Lower leg skin (tissue), 3 donors: ENCODE results near the gene GIMD1.

ENCODE experiments used
- POLR2A ChIP-seq, 2 donors: fragments of 450-650 bp; IDR thresholded peaks; one replicate each; pipeline ENCODE4 v1.6.1; 2016 to 2017; ENCODE audit warnings: antibody characterized with exemption in 2 of 2, mild to moderate bottlenecking in 1 of 2, moderate library complexity in 1 of 2
- TF ChIP-seq, protein P1 (sequence below), 3 donors: fragments of 450-650 bp; IDR thresholded peaks; one replicate each; pipeline ENCODE4 v1.5.1; 2016; ENCODE audit warnings: antibody characterized with exemption in 3 of 3, mild to moderate bottlenecking in 3 of 3, moderate library complexity in 2 of 3

DNA sequence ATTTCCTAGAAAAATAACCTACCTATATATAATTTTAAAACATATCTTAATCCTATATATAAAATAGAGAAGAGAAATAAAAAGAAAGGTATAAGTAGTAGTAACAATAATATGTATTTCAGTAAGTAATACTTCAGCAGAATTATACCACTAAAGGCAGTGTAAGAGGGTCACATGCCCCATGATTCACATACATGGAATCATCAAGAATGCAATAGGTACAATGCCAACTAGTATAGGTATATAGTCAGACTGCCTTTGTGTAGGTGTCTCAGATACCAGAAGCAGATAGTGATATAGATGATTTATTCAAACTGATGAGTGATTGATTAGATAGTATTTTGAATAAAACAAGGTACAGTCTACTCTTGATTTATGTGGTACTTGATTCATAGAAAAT, 42.8 kb downstream of the GIMD1 start:
- TF ChIP-seq, protein P1, sequence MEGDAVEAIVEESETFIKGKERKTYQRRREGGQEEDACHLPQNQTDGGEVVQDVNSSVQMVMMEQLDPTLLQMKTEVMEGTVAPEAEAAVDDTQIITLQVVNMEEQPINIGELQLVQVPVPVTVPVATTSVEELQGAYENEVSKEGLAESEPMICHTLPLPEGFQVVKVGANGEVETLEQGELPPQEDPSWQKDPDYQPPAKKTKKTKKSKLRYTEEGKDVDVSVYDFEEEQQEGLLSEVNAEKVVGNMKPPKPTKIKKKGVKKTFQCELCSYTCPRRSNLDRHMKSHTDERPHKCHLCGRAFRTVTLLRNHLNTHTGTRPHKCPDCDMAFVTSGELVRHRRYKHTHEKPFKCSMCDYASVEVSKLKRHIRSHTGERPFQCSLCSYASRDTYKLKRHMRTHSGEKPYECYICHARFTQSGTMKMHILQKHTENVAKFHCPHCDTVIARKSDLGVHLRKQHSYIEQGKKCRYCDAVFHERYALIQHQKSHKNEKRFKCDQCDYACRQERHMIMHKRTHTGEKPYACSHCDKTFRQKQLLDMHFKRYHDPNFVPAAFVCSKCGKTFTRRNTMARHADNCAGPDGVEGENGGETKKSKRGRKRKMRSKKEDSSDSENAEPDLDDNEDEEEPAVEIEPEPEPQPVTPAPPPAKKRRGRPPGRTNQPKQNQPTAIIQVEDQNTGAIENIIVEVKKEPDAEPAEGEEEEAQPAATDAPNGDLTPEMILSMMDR (IDR thresholded peaks at IDR 0.05) = no peak
- no peak for TF ChIP-seq POLR2A (IDR thresholded peaks at IDR 0.05)
